T-cell (primary cell): ENCODE results near the gene RPH3AL. TPM values are rescaled to one million over a fixed set of nuclear protein-coding genes. Genes with fewer than 3 reads are reported as not detected.

Experiments
- ATAC-seq, 4 experiments: fragments of 200-7000 bp in 3 of 4; fragments of 150-1000 bp in 1 of 4; cut with Tn5 transposase; replicated peaks in 1 of 4; 1 replicate in 3 of 4; 2 replicates in 1 of 4; pipeline ENCODE4 v1.10.0; 2021; ENCODE audit warnings: moderate library complexity in 3 of 4, mild to moderate bottlenecking in 2 of 4, moderate number of reproducible peaks in 1 of 4
- CTCF ChIA-PET, 2 donors: fragments of 300-600 bp; sonication (Branson Sonifier 250); formaldehyde crosslinking; loops; one replicate each; lab custom pipeline; 2022; ENCODE audit warnings: antibody characterized with exemption in 2 of 2; lab: Charles Lee
- POLR2A ChIA-PET, 2 donors: fragments of 300-600 bp; sonication (Branson Sonifier 250); formaldehyde crosslinking; loops; one replicate each; lab custom pipeline; 2022; ENCODE audit warnings: antibody characterized with exemption in 2 of 2; lab: Charles Lee
- DNase-seq, 35 experiments: peaks; one replicate each; pipeline versions ENCODE4 v3.0.0 to v3.0.0-alpha.2; 2013 to 2023
- H3K27ac ChIP-seq: one replicate; pipeline ENCODE4 v1.5.1; 2013; ENCODE audit warnings: low read length
- H3K27me3 ChIP-seq, 2 experiments: replicated peaks in 1 of 2; 1 replicate in 1 of 2; 2 replicates in 1 of 2; pipeline versions ENCODE4 v1.6.1 to v1.7.0; 2013; ENCODE audit warnings: low read length in 1 of 2, mixed read lengths in 1 of 2; ENCODE audit not compliant: control insufficient read depth in 2 of 2, insufficient read depth in 2 of 2; ENCODE audit errors: extremely low read depth in 1 of 2
- H3K36me3 ChIP-seq, 2 donors: 1 replicate in 1 of 2; 2 replicates in 1 of 2; pipeline versions ENCODE4 v1.6.1 to v1.7.0; 2013; ENCODE audit warnings: low read length in 1 of 2; ENCODE audit not compliant: control insufficient read depth in 2 of 2, insufficient read depth in 1 of 2; ENCODE audit errors: extremely low read depth in 1 of 2
- H3K4me1 ChIP-seq, 2 experiments: 1 replicate in 1 of 2; 2 replicates in 1 of 2; pipeline versions ENCODE4 v1.6.1 to v1.7.0; 2013; ENCODE audit warnings: low read length in 2 of 2, mixed read lengths in 1 of 2; ENCODE audit not compliant: insufficient read depth in 2 of 2, control insufficient read depth in 1 of 2; ENCODE audit errors: extremely low read depth in 1 of 2
- H3K4me3 ChIP-seq, 2 donors: 1 replicate in 1 of 2; 2 replicates in 1 of 2; pipeline versions ENCODE4 v1.5.1 to v1.7.0; 2013; ENCODE audit warnings: mild to moderate bottlenecking in 2 of 2, low read length in 1 of 2, moderate library complexity in 1 of 2; ENCODE audit not compliant: control insufficient read depth in 1 of 2; ENCODE audit errors: extremely low read depth in 1 of 2
- H3K9me3 ChIP-seq: 2 replicates; pipeline ENCODE4 v1.7.0; 2013
- H3K27ac Mint-ChIP-seq, 2 donors: one replicate each; pipeline ENCODE4 v1.8.0; 2020 to 2021; ENCODE audit warnings: mild to moderate bottlenecking in 2 of 2, mixed read lengths in 2 of 2
- H3K27me3 Mint-ChIP-seq, 2 donors: one replicate each; pipeline ENCODE4 v1.8.0; 2021 to 2022; ENCODE audit warnings: mixed read lengths in 2 of 2
- H3K36me3 Mint-ChIP-seq: one replicate; pipeline ENCODE4 v1.8.0; 2021; ENCODE audit warnings: mixed read lengths
- H3K4me1 Mint-ChIP-seq, 3 donors: one replicate each; pipeline ENCODE4 v1.8.0; 2020 to 2022; ENCODE audit warnings: mixed read lengths in 3 of 3, mild to moderate bottlenecking in 1 of 3
- H3K4me3 Mint-ChIP-seq, 3 donors: one replicate each; pipeline ENCODE4 v1.8.0; 2020 to 2022; ENCODE audit warnings: mild to moderate bottlenecking in 3 of 3, mixed read lengths in 3 of 3, moderate library complexity in 3 of 3
- H3K9me3 Mint-ChIP-seq, 3 donors: one replicate each; pipeline ENCODE4 v1.8.0; 2020 to 2022; ENCODE audit warnings: mixed read lengths in 3 of 3
- WGBS: methylation state at CpG from one replicate; pipeline ENCODE4 v1.1.5; 2013; ENCODE audit warnings: missing lambda C conversion rate; ENCODE audit not compliant: insufficient coverage; 5-methylcytosine and 5-hydroxymethylcytosine counted together
- total RNA-seq, 35 experiments: library from RNA in 6 of 35; stranded (reverse) in 6 of 35; fragments of 120-200 nt in 1 of 35; gene quantifications; one replicate each; pipeline versions ENCODE4 v1.2.1 to v1.2.4 and lab custom pipeline; 2013 to 2026

Gene RPH3AL
- total RNA-seq, 5 donors from 2014 or later (not counting 1 experiment from before 2014, with no cell fraction given), result 4.5 to 10.5 (median 5.3) TPM

DNA sequence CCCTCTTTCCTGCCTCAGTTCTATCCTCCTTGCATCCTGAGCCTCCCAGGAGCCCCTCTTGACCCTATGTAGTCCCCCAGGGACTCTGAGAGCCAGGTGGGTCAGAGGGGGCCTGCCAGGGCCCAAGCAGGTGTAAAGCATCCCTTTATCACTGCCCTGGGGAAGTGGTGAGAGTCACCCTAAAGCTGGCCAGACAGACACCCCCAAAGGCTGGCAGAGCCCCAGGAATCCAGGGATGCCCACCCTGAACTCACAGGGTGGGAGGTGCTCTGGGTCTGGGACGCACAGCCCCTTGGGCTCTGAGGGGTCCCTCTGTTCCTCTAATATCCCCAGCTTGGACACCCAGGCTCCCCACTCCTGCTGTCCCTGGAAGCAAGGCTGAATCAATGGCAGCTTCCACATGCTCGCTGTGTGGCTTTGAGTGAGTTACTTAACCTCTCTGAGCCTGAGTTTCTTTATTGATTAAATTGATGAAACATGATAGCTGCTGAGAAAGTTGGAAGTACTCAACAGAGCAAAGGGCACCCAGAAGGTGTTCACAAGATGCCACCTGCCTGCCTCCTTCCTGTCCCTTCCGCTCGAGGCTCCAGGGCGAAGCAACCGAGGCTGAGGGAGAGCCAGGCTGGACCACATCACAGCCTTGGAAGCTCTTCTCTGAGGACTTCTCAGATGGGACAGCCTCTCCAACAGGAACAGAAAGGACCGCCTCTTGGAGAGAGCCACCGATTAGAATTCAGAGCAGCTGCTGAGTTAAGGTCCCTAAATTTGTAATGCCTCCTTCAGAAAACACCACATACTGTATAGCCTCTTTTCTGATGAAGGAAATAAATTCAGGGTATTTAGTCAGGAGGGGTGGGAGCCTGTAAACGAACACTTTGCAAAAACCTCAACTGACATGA, 104.0 kb downstream of the RPH3AL start:
- ATAC-seq (no peak), DNase-seq (no peak)
- no peak overlapping the region for H3K4me3 ChIP-seq
- Mint-ChIP-seq H3K27me3 (no peaks in the 10 kb centered on the region), H3K36me3 (peaks cover 4% of the 10 kb centered on the region), H3K27ac (no peak overlapping the region), H3K9me3 (peaks cover 0 to 5% (median 0%) of the 10 kb centered on the region in 3 donors), H3K4me3 (no peak overlapping the region), H3K4me1 (peaks cover 0 to 4% (median 0%) of the 10 kb centered on the region in 3 donors)
- ChIA-PET POLR2A (no interaction called here), CTCF (no interaction called here)
- no peaks in the 10 kb centered on the region for H3K36me3 ChIP-seq
- WGBS, result 95% methylated on average over 5 of the region's 9 CpGs
- H3K4me1 ChIP-seq, result no peaks in the 10 kb centered on the region
- no peaks in the 10 kb centered on the region for H3K9me3 ChIP-seq
- H3K27ac ChIP-seq, result no peak overlapping the region
- peaks cover 0 to 4% of the 10 kb centered on the region in 2 experiments for H3K27me3 ChIP-seq

DNA sequence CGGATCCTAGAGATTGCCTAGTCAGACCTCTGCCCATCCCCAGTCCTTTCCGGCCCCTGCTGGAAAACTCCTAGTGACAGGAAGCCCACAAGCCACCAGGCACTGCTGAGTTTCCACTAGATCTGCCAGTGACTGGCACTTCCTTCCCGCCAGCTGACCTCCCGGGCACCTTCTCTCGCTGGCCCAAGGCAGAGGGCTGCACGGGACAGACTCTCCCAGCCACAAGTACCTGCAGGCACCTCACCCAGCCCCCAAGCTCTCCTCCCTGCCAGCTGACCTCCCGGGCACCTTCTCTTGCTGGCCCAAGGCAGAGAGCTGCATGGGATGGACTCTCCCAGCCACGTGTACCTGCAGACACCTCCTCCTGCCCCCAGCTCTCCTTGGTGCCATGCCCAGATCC, 104.8 kb downstream of the RPH3AL start:
- Mint-ChIP-seq H3K9me3 (peaks cover 0 to 6% (median 0%) of the 10 kb centered on the region in 3 donors), H3K4me1 (peaks cover 0 to 9% (median 0%) of the 10 kb centered on the region in 3 donors), H3K4me3 (no peak overlapping the region), H3K27me3 (no peaks in the 10 kb centered on the region), H3K27ac (no peak overlapping the region), H3K36me3 (peaks cover 4% of the 10 kb centered on the region)
- ChIA-PET POLR2A (no interaction called here), CTCF (no interaction called here)
- H3K4me3 ChIP-seq, result no peak overlapping the region
- DNase-seq (no peak), ATAC-seq (no peak)
- H3K27me3 ChIP-seq, result peaks cover 0 to 4% of the 10 kb centered on the region in 2 experiments
- WGBS, result 32% methylated on average over 8 of the region's 8 CpGs
- no peaks in the 10 kb centered on the region for H3K9me3 ChIP-seq
- no peak overlapping the region for H3K27ac ChIP-seq
- no peaks in the 10 kb centered on the region for H3K4me1 ChIP-seq
- H3K36me3 ChIP-seq, result no peaks in the 10 kb centered on the region

DNA sequence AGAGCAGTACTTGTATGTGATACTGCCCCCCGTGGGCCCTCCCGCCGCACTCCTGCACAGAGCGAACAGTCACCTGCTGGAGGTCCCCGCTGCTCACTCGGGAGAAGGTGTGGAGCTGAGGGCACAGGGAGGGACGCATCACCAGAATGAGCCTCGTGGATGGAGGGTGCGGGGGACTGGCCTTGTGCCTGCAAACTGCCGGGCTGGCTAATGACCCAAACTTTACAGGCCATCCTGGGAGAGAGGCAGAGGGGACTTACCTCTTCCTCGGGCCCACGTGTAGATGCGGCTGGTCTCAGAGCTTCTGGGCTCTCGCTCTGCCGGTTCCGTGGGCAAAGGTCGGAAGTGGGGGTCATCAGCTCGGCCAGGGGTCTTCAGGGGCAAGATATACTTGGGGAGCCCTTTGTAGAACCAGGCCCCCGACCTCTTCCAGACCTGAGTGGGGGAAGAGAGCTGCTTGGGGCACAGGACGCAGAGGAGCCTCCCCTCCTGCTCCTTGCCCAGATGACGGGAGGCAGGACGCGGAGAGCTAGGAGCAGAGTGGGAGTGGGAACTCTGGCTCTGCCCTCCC, 105.7 kb downstream of the RPH3AL start:
- 84% methylated on average over 17 of the region's 23 CpGs for WGBS
- ATAC-seq, result no peak
- peaks cover 0 to 4% of the 10 kb centered on the region in 2 experiments for H3K27me3 ChIP-seq
- Mint-ChIP-seq H3K4me1 (peaks cover 0 to 9% (median 0%) of the 10 kb centered on the region in 3 donors), H3K9me3 (peaks cover 0 to 6% (median 0%) of the 10 kb centered on the region in 3 donors), H3K27ac (no peak overlapping the region), H3K27me3 (no peaks in the 10 kb centered on the region), H3K36me3 (peaks cover 4% of the 10 kb centered on the region), H3K4me3 (no peak overlapping the region)
- no peaks in the 10 kb centered on the region for H3K36me3 ChIP-seq
- H3K27ac ChIP-seq, result no peak overlapping the region
- H3K4me1 ChIP-seq, result no peaks in the 10 kb centered on the region
- ChIA-PET CTCF (no interaction called here), POLR2A (interaction anchor here in 1 of 2 donors (0.6 kb wide), 1 partner anchor 23 kb away, joined by 3 read pairs; no protein-coding TSS in a partner anchor)
- DNase-seq, result no peak
- no peaks in the 10 kb centered on the region for H3K9me3 ChIP-seq
- no peak overlapping the region for H3K4me3 ChIP-seq

DNA sequence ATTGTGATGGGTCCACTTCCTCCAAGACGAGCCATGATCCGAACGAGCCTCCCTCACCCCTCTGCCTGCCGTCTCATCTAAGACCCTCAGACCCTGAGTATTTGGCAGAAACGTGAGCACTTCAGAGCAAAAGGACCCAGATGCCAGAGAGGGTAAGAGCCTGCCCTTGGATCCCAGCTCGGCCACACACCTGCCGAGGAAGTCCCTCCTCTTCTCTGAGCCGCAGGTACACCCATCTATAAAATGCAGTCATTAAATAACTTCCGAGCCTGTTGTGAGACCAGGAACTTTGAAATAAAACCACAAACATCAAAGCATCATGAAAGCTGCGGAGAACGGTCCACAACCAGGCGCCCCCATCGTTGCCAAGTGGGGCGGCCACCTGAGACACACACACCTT, 106.4 kb downstream of the RPH3AL start:
- Histone ChIP-seq H3K9me3 (no peaks in the 10 kb centered on the region), H3K4me3 (no peak overlapping the region), H3K4me1 (no peaks in the 10 kb centered on the region), H3K27me3 (peaks cover 0 to 4% of the 10 kb centered on the region in 2 experiments), H3K27ac (no peak overlapping the region), H3K36me3 (no peaks in the 10 kb centered on the region)
- Mint-ChIP-seq H3K27ac (no peak overlapping the region), H3K9me3 (peaks cover 0 to 6% (median 0%) of the 10 kb centered on the region in 3 donors), H3K36me3 (peaks cover 4% of the 10 kb centered on the region), H3K27me3 (no peaks in the 10 kb centered on the region), H3K4me3 (no peak overlapping the region), H3K4me1 (peaks cover 0 to 9% (median 0%) of the 10 kb centered on the region in 3 donors)
- ATAC-seq (no peak), DNase-seq (no peak)
- 89% methylated on average over 10 of the region's 14 CpGs for WGBS
- CTCF ChIA-PET, result no interaction called here
- POLR2A ChIA-PET, result interaction anchor here in 1 of 2 donors (0.6 kb wide), 1 partner anchor 24 kb away, joined by 3 read pairs; no protein-coding TSS in a partner anchor

DNA sequence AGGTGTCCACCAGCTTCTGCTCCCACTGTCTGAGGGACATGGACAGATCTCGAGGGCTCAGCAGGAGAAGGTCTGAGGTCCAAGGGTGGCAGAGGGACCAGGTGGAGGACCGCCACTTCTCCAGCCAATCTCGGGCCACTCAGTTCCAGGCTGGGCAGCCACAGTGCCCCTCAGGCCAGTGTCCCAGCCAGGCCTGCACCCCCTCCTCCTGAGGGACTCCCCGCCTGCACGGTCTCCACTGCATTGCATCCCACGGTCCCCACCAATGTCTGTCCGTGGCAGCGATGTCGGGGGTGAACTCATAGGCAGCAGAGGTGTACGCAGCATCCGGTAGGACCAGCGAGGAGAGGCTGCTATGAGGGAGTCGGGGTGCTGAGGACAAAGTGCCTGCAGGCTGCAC, 107.0 kb downstream of the RPH3AL start:
- H3K4me3 Mint-ChIP-seq, result no peak overlapping the region
- H3K4me1 Mint-ChIP-seq, result peaks cover 0 to 9% (median 0%) of the 10 kb centered on the region in 3 donors
- Histone ChIP-seq H3K36me3 (no peaks in the 10 kb centered on the region), H3K4me3 (no peak overlapping the region), H3K27me3 (peaks cover 0 to 4% of the 10 kb centered on the region in 2 experiments), H3K9me3 (no peaks in the 10 kb centered on the region), H3K27ac (no peak overlapping the region), H3K4me1 (no peaks in the 10 kb centered on the region)
- peaks cover 4% of the 10 kb centered on the region for H3K36me3 Mint-ChIP-seq
- ChIA-PET POLR2A (no interaction called here), CTCF (no interaction called here)
- 94% methylated on average over 12 of the region's 13 CpGs for WGBS
- H3K27ac Mint-ChIP-seq, result no peak overlapping the region
- DNase-seq (no peak), ATAC-seq (no peak)
- H3K9me3 Mint-ChIP-seq, result peaks cover 0 to 6% (median 0%) of the 10 kb centered on the region in 3 donors
- H3K27me3 Mint-ChIP-seq, result no peaks in the 10 kb centered on the region

DNA sequence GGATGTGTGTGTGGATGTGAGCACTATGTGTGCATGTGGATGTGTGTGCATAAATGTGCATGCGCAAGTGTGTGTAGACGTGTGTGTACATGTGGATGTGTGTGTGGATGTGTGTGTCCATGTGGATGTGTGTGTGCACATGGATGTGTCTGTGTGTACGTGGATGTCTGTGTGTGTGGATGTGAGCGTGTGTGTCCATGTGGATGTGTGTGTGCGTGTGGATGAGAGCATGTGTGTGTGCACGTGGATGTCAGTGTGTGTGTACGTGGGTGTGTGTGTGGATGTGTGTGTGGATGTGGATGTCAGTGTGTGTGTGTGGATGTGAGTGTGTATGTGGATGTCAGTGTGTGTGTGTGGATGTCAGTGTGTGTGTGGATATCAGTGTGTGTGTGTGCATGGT, 107.6 kb downstream of the RPH3AL start:
- Mint-ChIP-seq H3K4me3 (no peak overlapping the region), H3K27me3 (no peaks in the 10 kb centered on the region), H3K36me3 (peaks cover 4% of the 10 kb centered on the region), H3K27ac (peak overlapping the region in 1 of 2 donors; percentile 36), H3K4me1 (peaks cover 0 to 9% (median 0%) of the 10 kb centered on the region in 3 donors), H3K9me3 (peaks cover 0 to 6% (median 0%) of the 10 kb centered on the region in 3 donors)
- Histone ChIP-seq H3K4me1 (no peaks in the 10 kb centered on the region), H3K9me3 (no peaks in the 10 kb centered on the region), H3K27ac (no peak overlapping the region), H3K4me3 (no peak overlapping the region), H3K36me3 (no peaks in the 10 kb centered on the region), H3K27me3 (peaks cover 0 to 4% of the 10 kb centered on the region in 2 experiments)
- WGBS, result 98% methylated on average over 7 of the region's 7 CpGs
- ATAC-seq, result no peak
- CTCF ChIA-PET, result no interaction called here
- POLR2A ChIA-PET, result no interaction called here
- DNase-seq, result no peak
